ENCODE data around the gene NPHS1.

Gene NPHS1

DNA sequence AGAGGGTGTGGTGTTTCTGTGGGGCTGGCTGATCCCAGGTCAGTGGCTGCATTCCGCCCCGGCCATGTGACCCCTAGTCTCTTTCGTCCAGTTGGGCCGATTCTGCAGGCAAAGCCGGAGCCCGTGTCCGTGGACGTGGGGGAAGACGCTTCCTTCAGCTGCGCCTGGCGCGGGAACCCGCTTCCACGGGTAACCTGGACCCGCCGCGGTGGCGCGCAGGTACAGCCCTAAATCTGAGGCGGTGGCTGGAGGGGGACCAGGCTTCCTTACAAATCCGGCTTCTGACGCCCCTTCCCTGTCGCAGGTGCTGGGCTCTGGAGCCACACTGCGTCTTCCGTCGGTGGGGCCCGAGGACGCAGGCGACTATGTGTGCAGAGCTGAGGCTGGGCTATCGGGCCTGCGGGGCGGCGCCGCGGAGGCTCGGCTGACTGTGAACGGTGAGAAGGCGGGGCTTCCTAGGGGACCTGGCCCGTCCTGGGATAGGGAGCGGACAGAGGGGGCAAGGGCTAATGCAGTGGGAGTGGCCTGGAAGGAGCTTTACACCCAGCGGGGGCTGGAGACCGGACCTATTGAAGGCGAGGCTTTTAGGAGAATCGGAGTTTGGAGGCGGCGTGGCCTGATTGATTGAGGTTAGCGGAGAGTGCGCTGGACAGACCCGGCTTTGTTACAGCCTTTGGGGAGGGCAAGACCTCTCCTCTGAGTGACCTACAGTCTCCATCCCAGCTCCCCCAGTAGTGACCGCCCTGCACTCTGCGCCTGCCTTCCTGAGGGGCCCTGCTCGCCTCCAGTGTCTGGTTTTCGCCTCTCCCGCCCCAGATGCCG is 8.7 kb upstream of the NPHS1 start:
- Histone ChIP-seq H3K9me3 (ENCODE audit: control extremely low read depth in 1 of 5, control insufficient read depth in 4 of 5, insufficient read depth in 2 of 5, low read depth in 1 of 5, low read length in 4 of 5) (peaks cover 0 to 9% (median 0%) of the 10 kb centered on the region in 5 experiments), H3K36me3 (ENCODE audit: control insufficient read depth in 4 of 4, insufficient read depth in 4 of 4, low read length in 3 of 4) (no peaks in the 10 kb centered on the region), H3K27ac (ENCODE audit: insufficient read depth in 1 of 2, low read depth in 1 of 2, low read length in 2 of 2, poor library complexity in 1 of 2, severe bottlenecking in 2 of 2) (no peak overlapping the region), H3K4me1 (ENCODE audit: control extremely low read depth in 1 of 4, control insufficient read depth in 4 of 4, insufficient read depth in 4 of 4, low read length in 3 of 4) (peaks cover 0 to 19% (median 13%) of the 10 kb centered on the region in 4 experiments), H3K4me3 (ENCODE audit: control insufficient read depth in 1 of 7, extremely low read depth in 1 of 7, insufficient read depth in 4 of 7, low read depth in 2 of 7, low read length in 6 of 7) (no peak overlapping the region), H3K27me3 (replicated peaks in 2 of 5; ENCODE audit: control insufficient read depth in 4 of 5, insufficient read depth in 5 of 5, low read length in 4 of 5) (peaks cover 0 to 91% (median 46%) of the 10 kb centered on the region in 5 experiments)
- CTCF ChIA-PET: no interaction called here
- POLR2A ChIA-PET: no interaction called here
- 14% methylated on average over 35 of the region's 55 CpGs for WGBS (ENCODE audit: insufficient coverage)
- DNase-seq: no peak

DNA sequence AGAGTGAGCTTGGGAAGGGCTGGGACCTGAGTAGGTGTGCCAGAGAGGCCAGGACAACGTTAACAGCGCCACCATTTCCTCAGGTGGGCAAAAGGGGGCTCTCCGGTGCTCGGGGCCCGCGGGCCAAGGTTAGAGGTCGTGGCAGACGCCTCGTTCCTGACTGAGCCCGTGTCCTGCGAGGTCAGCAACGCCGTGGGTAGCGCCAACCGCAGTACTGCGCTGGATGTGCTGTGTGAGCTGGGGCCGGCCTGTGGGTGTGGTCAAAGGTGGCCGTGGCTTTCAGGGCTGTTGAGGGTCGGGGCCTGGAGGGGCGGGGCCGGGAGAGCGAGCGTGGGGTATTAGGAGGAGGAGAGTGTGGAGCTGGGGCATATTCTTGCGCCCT is 8.1 kb upstream of the NPHS1 start:
- CTCF ChIA-PET: interaction anchor here (0.9 kb wide), 1 partner anchor 87 kb away, joined by 3 read pairs; no protein-coding TSS in a partner anchor
- POLR2A ChIA-PET: interaction anchor here (0.6 kb wide), 1 partner anchor 64 kb away, joined by 4 read pairs; no protein-coding TSS in a partner anchor
- Histone ChIP-seq H3K27ac (ENCODE audit: insufficient read depth in 1 of 2, low read depth in 1 of 2, low read length in 2 of 2, poor library complexity in 1 of 2, severe bottlenecking in 2 of 2) (no peak overlapping the region), H3K9me3 (ENCODE audit: control extremely low read depth in 1 of 5, control insufficient read depth in 4 of 5, insufficient read depth in 2 of 5, low read depth in 1 of 5, low read length in 4 of 5) (peaks cover 0 to 9% (median 0%) of the 10 kb centered on the region in 5 experiments), H3K27me3 (replicated peaks in 2 of 5; ENCODE audit: control insufficient read depth in 4 of 5, insufficient read depth in 5 of 5, low read length in 4 of 5) (peaks cover 0 to 91% (median 47%) of the 10 kb centered on the region in 5 experiments), H3K4me3 (ENCODE audit: control insufficient read depth in 1 of 7, extremely low read depth in 1 of 7, insufficient read depth in 4 of 7, low read depth in 2 of 7, low read length in 6 of 7) (no peak overlapping the region), H3K36me3 (ENCODE audit: control insufficient read depth in 4 of 4, insufficient read depth in 4 of 4, low read length in 3 of 4) (no peaks in the 10 kb centered on the region), H3K4me1 (ENCODE audit: control extremely low read depth in 1 of 4, control insufficient read depth in 4 of 4, insufficient read depth in 4 of 4, low read length in 3 of 4) (peaks cover 0 to 21% (median 14%) of the 10 kb centered on the region in 4 experiments)
- WGBS (ENCODE audit: insufficient coverage): 14% methylated on average over 21 of the region's 24 CpGs
- no peak for DNase-seq

DNA sequence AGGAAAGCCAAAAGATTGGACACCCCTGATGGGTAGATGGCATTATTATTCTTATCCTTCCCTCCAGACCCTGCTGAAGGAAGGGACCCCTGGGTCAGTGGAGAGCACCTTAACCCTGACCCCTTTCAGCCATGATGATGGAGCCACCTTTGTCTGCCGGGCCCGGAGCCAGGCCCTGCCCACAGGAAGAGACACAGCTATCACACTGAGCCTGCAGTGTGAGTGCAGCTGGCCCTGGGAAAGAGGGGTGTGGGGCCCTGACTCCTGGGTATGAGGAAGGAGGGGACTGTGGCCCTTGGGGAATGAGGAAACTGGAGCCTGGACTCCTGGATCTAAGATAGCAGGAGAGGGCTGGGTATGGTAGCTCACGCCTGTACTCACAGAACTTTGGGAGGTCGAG is 7.1 kb upstream of the NPHS1 start:
- peaks cover 0 to 21% (median 14%) of the 10 kb centered on the region in 4 experiments for H3K4me1 ChIP-seq (ENCODE audit: control extremely low read depth in 1 of 4, control insufficient read depth in 4 of 4, insufficient read depth in 4 of 4, low read length in 3 of 4)
- no peaks in the 10 kb centered on the region for H3K36me3 ChIP-seq (ENCODE audit: control insufficient read depth in 4 of 4, insufficient read depth in 4 of 4, low read length in 3 of 4)
- DNase-seq: no peak
- 91% methylated on average over 4 of the region's 4 CpGs for WGBS (ENCODE audit: insufficient coverage)
- CTCF ChIA-PET: interaction anchor here (0.9 kb wide), 1 partner anchor 88 kb away, joined by 3 read pairs; no protein-coding TSS in a partner anchor
- H3K4me3 ChIP-seq (ENCODE audit: control insufficient read depth in 1 of 7, extremely low read depth in 1 of 7, insufficient read depth in 4 of 7, low read depth in 2 of 7, low read length in 6 of 7): no peak overlapping the region
- H3K27me3 ChIP-seq (replicated peaks in 2 of 5; ENCODE audit: control insufficient read depth in 4 of 5, insufficient read depth in 5 of 5, low read length in 4 of 5): peaks cover 0 to 93% (median 53%) of the 10 kb centered on the region in 5 experiments
- no peak overlapping the region for H3K27ac ChIP-seq (ENCODE audit: insufficient read depth in 1 of 2, low read depth in 1 of 2, low read length in 2 of 2, poor library complexity in 1 of 2, severe bottlenecking in 2 of 2)
- peaks cover 0 to 9% (median 0%) of the 10 kb centered on the region in 5 experiments for H3K9me3 ChIP-seq (ENCODE audit: control extremely low read depth in 1 of 5, control insufficient read depth in 4 of 5, insufficient read depth in 2 of 5, low read depth in 1 of 5, low read length in 4 of 5)
- POLR2A ChIA-PET: no interaction called here

DNA sequence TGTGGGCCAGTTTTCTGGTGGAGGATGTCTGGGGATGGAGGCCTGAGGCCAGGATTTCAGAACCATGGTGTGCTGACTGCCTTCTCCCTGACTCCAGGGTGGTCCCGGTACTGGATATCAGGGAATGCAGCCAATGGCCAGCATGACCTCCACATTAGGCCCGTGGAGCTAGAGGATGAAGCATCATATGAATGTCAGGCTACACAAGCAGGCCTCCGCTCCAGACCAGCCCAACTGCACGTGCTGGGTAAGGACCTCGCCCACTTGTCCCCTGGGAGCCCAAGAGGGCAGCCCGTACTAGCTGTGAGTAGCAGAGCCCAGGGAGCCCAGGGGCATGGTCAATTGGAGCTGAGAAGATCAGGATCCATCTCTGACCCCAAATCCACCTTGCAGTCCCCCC is 6.0 kb upstream of the NPHS1 start:
- Histone ChIP-seq H3K27me3 (replicated peaks in 2 of 5; ENCODE audit: control insufficient read depth in 4 of 5, insufficient read depth in 5 of 5, low read length in 4 of 5) (peaks cover 0 to 93% (median 53%) of the 10 kb centered on the region in 5 experiments), H3K9me3 (ENCODE audit: control extremely low read depth in 1 of 5, control insufficient read depth in 4 of 5, insufficient read depth in 2 of 5, low read depth in 1 of 5, low read length in 4 of 5) (peaks cover 0 to 9% (median 0%) of the 10 kb centered on the region in 5 experiments), H3K36me3 (ENCODE audit: control insufficient read depth in 4 of 4, insufficient read depth in 4 of 4, low read length in 3 of 4) (no peaks in the 10 kb centered on the region), H3K4me1 (ENCODE audit: control extremely low read depth in 1 of 4, control insufficient read depth in 4 of 4, insufficient read depth in 4 of 4, low read length in 3 of 4) (peaks cover 0 to 21% (median 14%) of the 10 kb centered on the region in 4 experiments), H3K27ac (ENCODE audit: insufficient read depth in 1 of 2, low read depth in 1 of 2, low read length in 2 of 2, poor library complexity in 1 of 2, severe bottlenecking in 2 of 2) (no peak overlapping the region), H3K4me3 (ENCODE audit: control insufficient read depth in 1 of 7, extremely low read depth in 1 of 7, insufficient read depth in 4 of 7, low read depth in 2 of 7, low read length in 6 of 7) (no peak overlapping the region)
- ChIA-PET CTCF (no interaction called here), POLR2A (no interaction called here)
- DNase-seq: no peak
- WGBS (ENCODE audit: insufficient coverage): 96% methylated on average over 6 of the region's 6 CpGs

DNA sequence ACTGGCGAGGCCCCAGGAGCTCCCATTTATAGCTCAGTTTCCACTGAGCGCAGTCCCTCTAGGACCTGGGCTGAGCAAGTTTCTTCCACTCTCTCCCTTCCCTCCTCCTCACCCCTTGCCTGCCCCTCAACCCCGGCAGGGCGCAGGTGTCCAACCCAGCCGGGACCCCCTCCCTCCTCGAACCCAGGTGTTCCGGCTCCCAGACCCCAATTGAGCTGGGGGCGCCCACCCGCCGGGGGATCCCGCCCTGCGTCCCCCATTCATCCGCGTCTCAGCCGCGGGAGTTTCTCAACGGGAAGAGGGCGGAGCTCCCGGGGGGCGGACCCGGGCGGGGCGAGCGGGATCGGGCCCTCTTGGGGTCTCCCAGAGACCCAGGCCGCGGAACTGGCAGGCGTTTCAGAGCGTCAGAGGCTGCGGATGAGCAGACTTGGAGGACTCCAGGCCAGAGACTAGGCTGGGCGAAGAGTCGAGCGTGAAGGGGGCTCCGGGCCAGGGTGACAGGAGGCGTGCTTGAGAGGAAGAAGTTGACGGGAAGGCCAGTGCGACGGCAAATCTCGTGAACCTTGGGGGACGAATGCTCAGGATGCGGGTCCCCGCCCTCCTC is 4.3 kb upstream of the NPHS1 start, which contains the start of gene KIRREL2:
Gene KIRREL2, plus strand, starts transcription at position 366 of the 604 bp plus-strand sequence. Its CDS starts 209 bp downstream, at position 575.
- ChIA-PET POLR2A (no interaction called here), CTCF (interaction anchor here (0.8 kb wide), 1 partner anchor 27 kb away, joined by 4 read pairs; no protein-coding TSS in a partner anchor)
- Histone ChIP-seq H3K9me3 (ENCODE audit: control extremely low read depth in 1 of 5, control insufficient read depth in 4 of 5, insufficient read depth in 2 of 5, low read depth in 1 of 5, low read length in 4 of 5) (peaks cover 0 to 9% (median 0%) of the 10 kb centered on the region in 5 experiments), H3K36me3 (ENCODE audit: control insufficient read depth in 4 of 4, insufficient read depth in 4 of 4, low read length in 3 of 4) (no peaks in the 10 kb centered on the region), H3K27ac (ENCODE audit: insufficient read depth in 1 of 2, low read depth in 1 of 2, low read length in 2 of 2, poor library complexity in 1 of 2, severe bottlenecking in 2 of 2) (no peak within 1 kb of the TSS), H3K4me3 (ENCODE audit: control insufficient read depth in 1 of 7, extremely low read depth in 1 of 7, insufficient read depth in 4 of 7, low read depth in 2 of 7, low read length in 6 of 7) (peak within 1 kb of the TSS; percentile 34 to 74 (median 55)), H3K27me3 (replicated peaks in 2 of 5; ENCODE audit: control insufficient read depth in 4 of 5, insufficient read depth in 5 of 5, low read length in 4 of 5) (peaks cover 0 to 95% (median 44%) of the 10 kb centered on the region in 5 experiments), H3K4me1 (ENCODE audit: control extremely low read depth in 1 of 4, control insufficient read depth in 4 of 4, insufficient read depth in 4 of 4, low read length in 3 of 4) (peaks cover 0 to 21% (median 14%) of the 10 kb centered on the region in 4 experiments)
- peak in 2 of 3 donors; percentile 40 to 56 for DNase-seq
- under 1% methylated on average over 33 of the region's 42 CpGs for WGBS (ENCODE audit: insufficient coverage)

DNA sequence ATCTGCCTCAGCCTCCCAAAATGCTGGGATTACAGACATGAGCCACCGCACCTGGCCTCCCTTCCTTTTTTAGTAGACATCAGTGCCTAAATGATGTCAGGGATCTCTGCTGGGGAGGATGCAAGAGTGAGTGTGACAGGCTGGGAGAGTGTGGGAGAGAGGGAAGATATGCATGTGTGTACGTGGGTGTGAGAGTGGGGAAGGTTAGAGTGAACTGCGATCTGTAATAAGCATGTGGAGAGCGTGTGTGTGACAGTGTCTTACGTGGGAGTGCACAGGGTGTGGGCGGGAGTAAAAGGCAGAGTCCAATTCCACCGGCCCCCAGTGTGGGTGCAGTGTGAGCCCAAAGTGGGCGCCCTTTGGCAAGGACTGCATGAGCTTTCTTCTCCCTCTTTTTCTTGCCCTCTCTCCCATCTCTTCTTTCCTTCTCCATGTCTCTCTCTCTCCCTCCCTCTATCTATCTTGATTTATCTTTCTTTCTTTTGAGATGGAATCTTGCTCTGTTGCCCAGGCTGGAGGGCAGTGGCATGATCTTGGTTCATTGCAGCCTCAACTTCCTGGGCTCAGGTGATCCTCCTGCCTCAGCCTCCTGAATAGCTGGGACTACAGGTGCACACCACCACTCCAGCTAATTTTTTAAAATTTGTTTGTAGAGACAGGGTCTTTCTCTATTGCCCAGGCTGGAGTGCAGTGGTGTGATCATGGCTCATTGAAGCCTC is 893 bp upstream of the NPHS1 start:
- H3K27ac ChIP-seq (ENCODE audit: insufficient read depth in 1 of 2, low read depth in 1 of 2, low read length in 2 of 2, poor library complexity in 1 of 2, severe bottlenecking in 2 of 2): no peak overlapping the region
- no peaks in the 10 kb centered on the region for H3K36me3 ChIP-seq (ENCODE audit: control insufficient read depth in 4 of 4, insufficient read depth in 4 of 4, low read length in 3 of 4)
- no peak for DNase-seq
- H3K27me3 ChIP-seq (replicated peaks in 2 of 5; ENCODE audit: control insufficient read depth in 4 of 5, insufficient read depth in 5 of 5, low read length in 4 of 5): peaks cover 0 to 92% (median 27%) of the 10 kb centered on the region in 5 experiments
- ChIA-PET POLR2A (no interaction called here), CTCF (interaction anchor here (0.9 kb wide), 1 partner anchor 58 kb away, joined by 3 read pairs; no protein-coding TSS in a partner anchor)
- H3K9me3 ChIP-seq (ENCODE audit: control extremely low read depth in 1 of 5, control insufficient read depth in 4 of 5, insufficient read depth in 2 of 5, low read depth in 1 of 5, low read length in 4 of 5): no peaks in the 10 kb centered on the region
- 80% methylated on average over 8 of the region's 8 CpGs for WGBS (ENCODE audit: insufficient coverage)
- H3K4me3 ChIP-seq (ENCODE audit: control insufficient read depth in 1 of 7, extremely low read depth in 1 of 7, insufficient read depth in 4 of 7, low read depth in 2 of 7, low read length in 6 of 7): no peak overlapping the region
- H3K4me1 ChIP-seq (ENCODE audit: control extremely low read depth in 1 of 4, control insufficient read depth in 4 of 4, insufficient read depth in 4 of 4, low read length in 3 of 4): peaks cover 0 to 16% (median 14%) of the 10 kb centered on the region in 4 experiments
